SK-MEL-5 (cell line): ENCODE measurements around the gene FAM72A. TPM values are rescaled to one million over a fixed set of nuclear protein-coding genes. Genes with fewer than 3 reads are reported as not detected.
"Not testable (repeated sequence)": the region's sequence is repeated elsewhere in the genome, so short reads cannot be mapped to it uniquely, and the experiment has no call there.

ENCODE experiments used
- DNase-seq: peaks from one replicate; pipeline ENCODE4 v3.0.0-alpha.2; 2016; ENCODE audit warnings: low read depth, low spot score
- in situ Hi-C: cut with HindIII; loops from 2 replicates; pipeline ENCODE4 v1.10.0; 2016; ENCODE audit warnings: low sequenced_read_pairs, high pct_unique_total_duplicates, low pct_unique_long_range_greater_than_20kb
- polyA plus RNA-seq, 2 experiments: library from polyadenylated mRNA; depleted of rRNA; stranded (reverse); fragments of >200 nt; gene quantifications; 2 replicates each; pipeline ENCODE4 v1.2.3, GENCODE V29; 2015
- total RNA-seq: library from RNA; depleted of rRNA; stranded (reverse); fragments of >200 nt; shearing (Covaris generic); gene quantifications from 2 replicates; pipeline ENCODE4 v1.2.3, GENCODE V29; 2014; rRNA removed

FAM72A gene
- total RNA-seq: 3.7 and 6.4 TPM in 2 replicates
- polyA plus RNA-seq (2015; cell fraction: cytosol; rRNA removed): 11.0 and 11.2 TPM in 2 replicates
- polyA plus RNA-seq (2015; cell fraction: nucleus; rRNA removed): 12.2 and 18.5 TPM in 2 replicates

- in situ Hi-C loops: not testable (repeated sequence)
- peak; percentile 99 for DNase-seq
Measured at GRCh38 chr1:206202789-206203363, at the start of gene FAM72A. Gene FAM72A, minus strand, starts transcription at chr1:206202839. Its CDS starts 814 bp downstream, at chr1:206202025.

- DNase-seq, in situ Hi-C loops: not testable (repeated sequence)
Measured at GRCh38 chr1:206250953-206251681, 48.5 kb upstream of the FAM72A start.

GRCh38 chr1:206246129-206246886, 43.7 kb upstream of the FAM72A start:
- in situ Hi-C loops, DNase-seq: not testable (repeated sequence)

GRCh38 chr1:206245479-206245878, 42.8 kb upstream of the FAM72A start:
- DNase-seq, in situ Hi-C loops: not testable (repeated sequence)

GRCh38 chr1:206243335-206243734, 40.7 kb upstream of the FAM72A start:
- in situ Hi-C loops, DNase-seq: not testable (repeated sequence)

DNA sequence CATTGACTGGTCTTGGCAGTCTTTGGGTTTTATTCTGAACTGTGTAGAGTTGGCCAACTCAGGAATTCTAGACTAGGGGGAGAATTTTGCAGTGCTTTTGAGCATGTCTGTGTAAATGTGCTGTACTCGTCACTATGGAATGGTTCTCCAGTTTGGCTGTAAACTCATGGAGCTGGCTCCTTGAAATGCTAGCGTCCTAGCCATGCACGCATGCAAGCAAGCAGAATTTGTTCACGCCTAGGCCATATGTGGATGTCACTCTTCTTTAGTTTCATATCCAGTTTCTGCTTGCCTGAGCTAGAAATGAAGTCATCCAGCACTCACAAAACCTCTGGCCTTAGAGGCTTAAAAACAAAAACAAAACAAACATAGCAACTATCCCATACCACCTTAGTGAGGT, 37.6 kb upstream of the FAM72A start:
- in situ Hi-C loops, DNase-seq: not testable (repeated sequence)

DNA sequence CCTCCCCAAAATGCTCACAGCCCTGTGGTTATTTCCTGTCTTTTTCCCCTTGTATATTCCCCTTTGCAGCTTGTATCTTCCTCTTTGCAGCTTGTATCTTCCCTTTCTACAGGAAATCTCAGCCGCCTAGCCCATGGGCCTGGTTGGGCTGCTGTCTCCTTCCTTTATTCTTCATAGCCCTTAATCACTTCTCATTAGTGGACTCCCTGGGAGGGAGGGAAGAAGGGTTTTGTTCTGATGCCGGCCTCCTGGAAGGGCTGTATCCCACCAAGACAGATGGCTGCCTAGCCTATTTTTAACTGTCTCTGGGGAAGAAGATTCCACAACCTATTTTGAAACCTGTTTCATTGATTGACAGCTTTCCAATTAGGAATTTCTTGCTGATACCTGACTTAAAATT, 32.6 kb upstream of the FAM72A start:
- in situ Hi-C loops, DNase-seq: not testable (repeated sequence)

DNA sequence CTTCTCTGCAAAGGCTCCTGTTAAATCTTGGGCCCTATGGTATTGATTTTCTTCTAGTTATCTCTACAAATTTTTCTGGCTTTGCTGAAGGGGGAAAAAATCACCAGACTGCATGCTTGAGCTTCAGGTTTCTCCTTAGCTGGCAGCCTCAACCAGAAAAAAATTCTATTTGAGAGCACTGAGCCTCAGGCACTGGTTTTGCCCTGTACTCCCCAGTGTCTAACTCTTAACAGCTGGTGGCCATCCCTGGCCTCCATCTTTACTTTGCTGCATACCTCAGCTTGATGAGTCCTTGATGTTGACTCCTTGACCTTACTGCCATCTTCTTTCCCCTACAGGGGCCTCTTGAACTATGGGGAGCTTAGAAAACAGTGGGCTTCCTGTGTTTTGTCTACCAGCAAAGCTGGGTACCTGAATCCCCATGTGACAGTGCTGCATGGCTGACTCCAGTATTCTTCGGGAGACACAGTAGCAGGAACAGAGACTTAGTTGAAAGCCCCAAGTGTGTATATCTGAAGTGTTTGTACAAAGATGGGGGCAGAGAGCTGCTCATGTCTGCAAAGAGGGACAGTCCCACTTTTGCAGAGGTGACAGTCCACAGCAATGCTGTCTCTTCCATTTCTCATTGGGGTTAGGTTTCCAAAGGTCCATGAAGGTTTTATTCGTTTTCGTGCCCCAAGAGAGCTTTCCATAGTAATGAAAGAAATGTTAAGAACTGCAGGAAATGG, 31.7 kb upstream of the FAM72A start:
- DNase-seq, in situ Hi-C loops: not testable (repeated sequence)

DNA sequence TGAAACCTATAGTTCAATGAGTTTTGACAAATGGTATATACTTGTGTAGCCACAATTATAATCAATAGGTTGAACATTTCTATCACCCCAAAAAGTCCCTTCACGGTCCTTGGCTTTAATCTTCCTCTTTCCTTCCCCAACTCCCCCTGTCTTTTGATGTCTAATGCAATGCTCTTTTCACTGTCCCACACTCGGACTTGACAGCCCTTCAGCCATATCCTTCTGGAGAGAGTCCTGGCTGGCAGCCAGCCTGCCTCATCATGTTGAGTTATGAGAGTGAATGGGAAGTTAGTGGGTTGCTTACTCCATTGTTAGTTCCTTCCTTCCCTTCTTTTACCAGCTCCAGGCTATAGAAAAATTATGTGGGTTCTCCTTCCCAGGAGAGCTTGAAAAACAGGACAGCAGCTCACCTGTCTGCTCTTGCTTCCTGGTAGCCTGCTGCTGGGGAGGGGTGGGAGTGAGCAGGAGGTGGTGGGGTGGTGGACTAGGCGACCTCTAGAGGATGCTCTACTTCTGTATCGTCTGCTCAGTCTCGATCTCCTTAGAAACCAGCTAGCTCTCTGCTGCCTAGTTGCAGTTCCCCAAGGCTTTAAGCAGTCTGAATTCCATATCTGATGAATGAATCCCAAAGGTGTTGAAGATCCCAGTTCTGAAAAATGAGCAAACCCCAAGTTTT, 30.5 kb upstream of the FAM72A start:
- DNase-seq, in situ Hi-C loops: not testable (repeated sequence)

DNA sequence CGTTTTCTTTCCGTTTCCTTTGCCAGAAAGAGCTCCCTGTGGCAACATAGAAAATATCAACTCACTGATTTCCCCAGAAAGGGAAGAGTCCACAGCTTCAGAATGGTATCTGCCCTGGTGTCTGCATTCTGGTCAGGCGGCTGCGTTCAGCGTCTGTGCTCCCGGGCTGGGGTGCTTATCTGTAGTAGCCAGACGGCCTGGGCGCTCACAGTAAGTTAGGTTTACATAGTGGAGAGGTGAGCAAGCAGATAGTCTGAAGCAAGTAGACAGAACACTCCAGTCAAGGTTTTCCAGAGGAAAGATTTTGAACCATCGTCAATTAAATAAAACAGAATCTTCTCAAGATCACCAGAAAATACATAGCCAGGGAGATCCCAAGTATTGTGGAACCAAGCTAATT, 29.4 kb upstream of the FAM72A start:
- DNase-seq, in situ Hi-C loops: not testable (repeated sequence)

DNA sequence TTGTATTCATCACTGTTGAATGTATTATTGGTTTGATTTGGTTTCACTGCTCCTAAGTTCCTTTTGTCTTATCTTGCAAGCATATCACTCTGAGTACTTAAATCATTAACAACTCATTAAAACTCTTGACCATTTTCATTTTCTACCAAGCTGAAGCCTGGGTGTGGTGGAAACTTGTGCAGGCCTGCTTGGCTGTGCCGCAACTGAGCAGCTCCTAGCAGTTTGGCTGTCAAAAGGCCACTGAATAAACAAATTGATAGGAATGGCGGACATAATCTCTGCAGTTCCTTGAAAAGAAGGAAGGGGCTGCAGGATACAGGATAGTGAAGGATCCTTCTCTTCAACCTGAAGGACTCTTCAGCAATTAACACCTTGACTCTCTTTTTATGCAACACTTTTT, 26.6 kb upstream of the FAM72A start:
- not testable (repeated sequence) for DNase-seq

DNA sequence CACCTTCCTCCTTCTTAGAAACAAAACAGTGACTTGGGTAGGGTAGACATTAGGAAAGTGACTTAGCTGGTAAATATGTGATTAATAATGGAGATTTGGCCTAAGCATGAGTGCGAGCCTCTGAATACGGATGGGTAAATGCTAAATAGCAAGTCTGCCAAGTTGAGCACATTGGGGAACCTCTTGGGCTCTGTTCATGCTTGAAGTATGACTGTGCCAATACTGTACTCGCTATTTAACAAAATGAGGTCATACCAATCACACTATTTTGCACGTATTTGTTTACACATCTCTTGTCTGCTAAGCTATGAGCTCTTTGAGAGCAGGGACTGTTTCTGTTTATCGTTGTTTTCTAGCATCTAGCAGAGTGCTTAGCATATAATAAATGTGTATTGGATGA, 24.2 kb upstream of the FAM72A start:
- in situ Hi-C loops, DNase-seq: not testable (repeated sequence)

More for the DNA sequence above, 26.6 kb upstream of the FAM72A start:
- in situ Hi-C loops: not testable (repeated sequence)

DNA sequence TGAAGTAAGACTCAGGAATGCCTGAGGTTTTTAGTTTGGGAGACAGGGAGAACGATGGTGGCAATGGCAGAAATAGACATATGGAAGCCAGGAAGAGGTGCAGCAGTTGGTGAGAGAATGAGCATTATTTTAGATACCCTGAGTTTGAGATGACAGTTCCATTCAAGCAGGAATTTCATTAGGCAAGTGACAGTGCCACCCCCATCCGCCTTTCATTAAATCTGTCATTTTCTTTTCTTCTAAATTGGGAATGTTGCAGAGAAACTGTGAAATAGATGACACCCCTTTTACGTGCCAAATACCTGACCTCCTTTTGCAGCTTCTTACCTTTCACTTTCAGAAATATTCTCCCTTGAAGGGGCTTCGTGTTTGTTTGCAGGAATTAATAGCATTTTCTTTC, 22.7 kb upstream of the FAM72A start:
- DNase-seq, in situ Hi-C loops: not testable (repeated sequence)

DNA sequence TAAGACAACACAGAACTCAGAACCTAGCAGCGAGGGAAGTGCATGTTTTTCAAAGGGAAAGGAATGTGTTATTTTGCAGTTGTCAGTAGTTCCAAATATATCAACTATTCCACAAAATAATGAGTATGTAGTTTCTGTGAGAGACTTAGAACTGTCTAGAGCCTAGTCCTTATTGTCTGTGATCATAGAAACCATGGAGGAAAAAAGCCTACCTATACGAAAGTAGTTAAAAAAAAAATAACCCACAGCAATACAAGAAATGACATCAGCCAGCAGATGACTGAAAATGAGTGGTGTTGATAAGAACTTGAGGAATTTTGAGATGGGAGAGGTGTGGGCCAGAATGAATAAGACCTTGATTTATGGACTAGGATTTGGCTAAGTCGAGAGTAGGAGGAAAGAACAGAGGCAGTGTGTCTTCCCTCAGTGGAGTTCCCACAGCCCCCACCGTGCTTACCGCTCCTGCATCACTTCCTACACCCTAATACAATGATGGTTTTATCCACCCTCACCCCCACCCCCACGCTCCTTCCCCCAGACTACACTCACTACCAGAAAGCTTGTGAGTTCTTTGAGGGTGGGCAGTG, 21.6 kb upstream of the FAM72A start:
- DNase-seq: peak; percentile 56
- in situ Hi-C loops: not testable (repeated sequence)

DNA sequence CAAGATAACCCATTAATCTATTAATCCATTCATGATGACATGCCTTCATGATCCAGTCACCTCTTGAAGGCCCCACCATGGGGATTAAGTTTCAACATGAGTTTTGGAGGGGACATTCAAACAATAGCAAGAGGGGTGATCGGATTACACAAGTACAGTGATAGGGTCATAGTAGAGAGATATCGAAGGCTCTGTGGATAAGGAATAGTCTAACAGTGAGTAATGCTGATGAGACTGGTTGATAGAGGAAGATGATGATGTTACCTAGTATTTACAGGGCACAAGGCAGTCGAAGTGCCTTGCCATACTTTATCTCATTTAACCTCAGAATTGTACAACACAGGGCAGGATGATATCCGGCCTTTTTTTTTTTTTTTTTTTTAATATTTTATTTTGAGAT, 18.9 kb upstream of the FAM72A start:
- in situ Hi-C loops, DNase-seq: not testable (repeated sequence)

- DNase-seq, in situ Hi-C loops: not testable (repeated sequence)
Measured at GRCh38 chr1:206220332-206221000, 17.8 kb upstream of the FAM72A start.
